ENCODE measurements around the gene PLOD2. TPM values are rescaled to one million over a fixed set of nuclear protein-coding genes. Genes with fewer than 3 reads are reported as not detected.

The PLOD2 gene
- total RNA-seq, 3 donors from 2014 or later (not counting 1 experiment from before 2014, with no cell fraction given), result 0.28 to 0.38 TPM; not detected in 1

DNA sequence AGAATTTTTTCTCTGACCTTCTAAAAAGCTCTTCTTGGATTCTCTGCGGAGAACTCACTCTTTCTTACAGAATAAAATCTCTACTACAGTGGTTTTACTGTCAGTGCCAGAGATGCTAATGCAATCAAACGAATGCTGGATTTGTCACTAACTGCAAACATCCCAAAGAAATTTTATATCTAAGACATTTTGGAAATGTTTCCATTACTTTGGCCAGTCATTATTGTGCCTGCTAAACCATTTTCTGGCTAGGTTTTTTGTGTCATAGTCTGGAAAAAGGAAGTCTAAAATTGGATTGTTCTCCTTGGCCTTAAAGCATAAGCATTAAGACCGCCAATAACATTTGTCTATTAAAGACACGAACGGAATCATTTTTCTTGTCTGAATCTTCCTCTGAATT lies 54.0 kb downstream of the PLOD2 start:
- TF ChIP-seq, protein P1, sequence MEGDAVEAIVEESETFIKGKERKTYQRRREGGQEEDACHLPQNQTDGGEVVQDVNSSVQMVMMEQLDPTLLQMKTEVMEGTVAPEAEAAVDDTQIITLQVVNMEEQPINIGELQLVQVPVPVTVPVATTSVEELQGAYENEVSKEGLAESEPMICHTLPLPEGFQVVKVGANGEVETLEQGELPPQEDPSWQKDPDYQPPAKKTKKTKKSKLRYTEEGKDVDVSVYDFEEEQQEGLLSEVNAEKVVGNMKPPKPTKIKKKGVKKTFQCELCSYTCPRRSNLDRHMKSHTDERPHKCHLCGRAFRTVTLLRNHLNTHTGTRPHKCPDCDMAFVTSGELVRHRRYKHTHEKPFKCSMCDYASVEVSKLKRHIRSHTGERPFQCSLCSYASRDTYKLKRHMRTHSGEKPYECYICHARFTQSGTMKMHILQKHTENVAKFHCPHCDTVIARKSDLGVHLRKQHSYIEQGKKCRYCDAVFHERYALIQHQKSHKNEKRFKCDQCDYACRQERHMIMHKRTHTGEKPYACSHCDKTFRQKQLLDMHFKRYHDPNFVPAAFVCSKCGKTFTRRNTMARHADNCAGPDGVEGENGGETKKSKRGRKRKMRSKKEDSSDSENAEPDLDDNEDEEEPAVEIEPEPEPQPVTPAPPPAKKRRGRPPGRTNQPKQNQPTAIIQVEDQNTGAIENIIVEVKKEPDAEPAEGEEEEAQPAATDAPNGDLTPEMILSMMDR (IDR thresholded peaks at IDR 0.05), result no peak
- H3K4me1 Mint-ChIP-seq, result no peaks in the 10 kb centered on the region

DNA sequence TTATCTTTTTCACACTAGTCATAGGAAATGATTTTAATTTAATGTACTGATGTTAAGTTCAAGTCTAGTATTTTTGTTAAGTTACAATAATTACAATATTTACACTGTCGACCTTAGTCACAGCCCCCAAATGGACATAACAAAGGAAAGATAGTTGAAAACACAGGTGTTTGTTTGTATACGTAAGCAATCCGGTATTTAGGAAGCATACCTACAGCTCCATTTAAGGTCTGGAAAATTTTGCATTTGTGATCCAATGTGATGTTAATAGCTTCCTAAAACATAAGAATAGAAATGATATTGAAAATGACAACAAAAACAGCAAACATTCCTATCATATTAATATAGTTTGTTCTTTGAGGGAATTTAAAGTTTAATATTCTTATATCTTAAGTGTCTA lies 56.9 kb downstream of the PLOD2 start:
- H3K27ac Mint-ChIP-seq, result no peak overlapping the region
- TF ChIP-seq, protein P1 (IDR thresholded peaks at IDR 0.05), result no peak
- intact Hi-C loops (cut with micrococcal nuclease), result no loop called here
- H3K36me3 Mint-ChIP-seq, result no peaks in the 10 kb centered on the region
- Histone ChIP-seq H3K36me3 (ENCODE audit: control insufficient read depth, insufficient read depth, low read length) (no peaks in the 10 kb centered on the region), H3K4me1 (ENCODE audit: control insufficient read depth, insufficient read depth, low read length) (no peaks in the 10 kb centered on the region), H3K27me3 (ENCODE audit: control insufficient read depth, insufficient read depth, low read length) (no peaks in the 10 kb centered on the region), H3K27ac (ENCODE audit: low read length) (no peak overlapping the region), H3K4me3 (ENCODE audit: low read length) (no peak overlapping the region), H3K9me3 (ENCODE audit: control insufficient read depth, insufficient read depth, low read length) (no peaks in the 10 kb centered on the region)
- no CpG with 5 or more reads among the region's 3 CpGs for WGBS (ENCODE audit: insufficient coverage)
- no peaks in the 10 kb centered on the region for H3K27me3 Mint-ChIP-seq (ENCODE audit: low read depth in 2 of 2)
- H3K9me3 Mint-ChIP-seq, result peaks cover 10 to 18% of the 10 kb centered on the region in 2 donors
- ATAC-seq (no peak), DNase-seq (no peak)
- H3K4me1 Mint-ChIP-seq, result no peaks in the 10 kb centered on the region
- no peak overlapping the region for H3K4me3 Mint-ChIP-seq

More for the DNA sequence above, 54.0 kb downstream of the PLOD2 start:
- H3K27me3 Mint-ChIP-seq (ENCODE audit: low read depth in 2 of 2), result no peaks in the 10 kb centered on the region
- no peak overlapping the region for H3K27ac ChIP-seq (ENCODE audit: low read length)
- H3K4me3 Mint-ChIP-seq, result no peak overlapping the region
- H3K9me3 ChIP-seq (ENCODE audit: control insufficient read depth, insufficient read depth, low read length), result no peaks in the 10 kb centered on the region
- H3K36me3 ChIP-seq (ENCODE audit: control insufficient read depth, insufficient read depth, low read length), result no peaks in the 10 kb centered on the region
- no peak for DNase-seq
- 93% methylated on average over 5 of the region's 5 CpGs for WGBS (ENCODE audit: insufficient coverage)
- no peak for ATAC-seq
- H3K9me3 Mint-ChIP-seq, result peaks cover 2 to 12% of the 10 kb centered on the region in 2 donors
- no peak overlapping the region for H3K27ac Mint-ChIP-seq
- H3K27me3 ChIP-seq (ENCODE audit: control insufficient read depth, insufficient read depth, low read length), result no peaks in the 10 kb centered on the region
- no peaks in the 10 kb centered on the region for H3K4me1 ChIP-seq (ENCODE audit: control insufficient read depth, insufficient read depth, low read length)
- intact Hi-C loops (cut with micrococcal nuclease), result no loop called here
- H3K4me3 ChIP-seq (ENCODE audit: low read length), result no peak overlapping the region
- H3K36me3 Mint-ChIP-seq, result no peaks in the 10 kb centered on the region

DNA sequence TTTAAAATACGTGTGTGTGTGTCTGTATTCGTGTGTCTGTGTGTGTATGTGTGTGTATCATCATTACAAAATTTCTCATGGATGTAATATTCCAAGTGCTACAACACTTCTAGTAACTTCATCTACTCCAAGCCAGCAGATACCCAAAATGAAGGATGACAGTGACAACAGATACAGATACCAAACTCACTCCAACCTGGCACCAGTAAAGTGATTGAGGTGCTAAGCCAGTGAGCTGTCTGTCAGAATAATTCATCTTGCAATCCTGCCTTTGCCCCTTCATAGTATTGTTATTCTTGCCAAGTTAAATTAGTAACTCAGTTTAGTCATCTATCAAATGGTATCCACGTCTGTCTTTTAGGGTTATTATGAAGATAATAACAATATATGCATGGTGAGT lies 58.1 kb downstream of the PLOD2 start:
- H3K27me3 ChIP-seq (ENCODE audit: control insufficient read depth, insufficient read depth, low read length), result no peaks in the 10 kb centered on the region
- no peak overlapping the region for H3K4me3 ChIP-seq (ENCODE audit: low read length)
- H3K9me3 ChIP-seq (ENCODE audit: control insufficient read depth, insufficient read depth, low read length), result no peaks in the 10 kb centered on the region
- H3K36me3 ChIP-seq (ENCODE audit: control insufficient read depth, insufficient read depth, low read length), result no peaks in the 10 kb centered on the region
- DNase-seq (no peak), ATAC-seq (no peak)
- Mint-ChIP-seq H3K9me3 (peaks cover 8 to 12% of the 10 kb centered on the region in 2 donors), H3K4me1 (no peaks in the 10 kb centered on the region), H3K27me3 (ENCODE audit: low read depth in 2 of 2) (no peaks in the 10 kb centered on the region), H3K4me3 (no peak overlapping the region), H3K36me3 (no peaks in the 10 kb centered on the region), H3K27ac (no peak overlapping the region)
- no CpG with 5 or more reads among the region's 3 CpGs for WGBS (ENCODE audit: insufficient coverage)
- TF ChIP-seq, protein P1 (IDR thresholded peaks at IDR 0.05), result no peak
- H3K4me1 ChIP-seq (ENCODE audit: control insufficient read depth, insufficient read depth, low read length), result no peaks in the 10 kb centered on the region
- intact Hi-C loops (cut with micrococcal nuclease), result no loop called here
- H3K27ac ChIP-seq (ENCODE audit: low read length), result no peak overlapping the region

DNA sequence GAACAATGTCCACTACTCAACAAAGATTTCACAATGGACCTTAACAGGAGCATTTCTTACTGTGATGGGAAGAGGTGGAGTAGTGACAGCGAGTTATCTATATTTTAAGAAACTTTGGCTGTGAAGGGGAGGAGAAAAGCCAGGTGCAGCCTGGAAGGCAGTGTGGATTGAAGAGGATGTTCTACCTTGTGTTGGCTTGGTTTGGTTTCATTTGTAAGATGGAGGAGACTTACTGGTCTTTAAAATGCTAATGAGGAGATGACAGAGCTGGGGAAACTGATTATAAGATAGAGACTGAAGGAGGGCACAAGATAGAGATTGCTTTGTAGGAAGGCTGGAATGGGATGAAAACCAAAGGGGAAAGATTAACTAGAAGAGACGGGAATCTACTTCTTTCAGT lies 59.4 kb downstream of the PLOD2 start:
- Histone ChIP-seq H3K27ac (ENCODE audit: low read length) (no peak overlapping the region), H3K4me3 (ENCODE audit: low read length) (no peak overlapping the region), H3K9me3 (ENCODE audit: control insufficient read depth, insufficient read depth, low read length) (no peaks in the 10 kb centered on the region), H3K4me1 (ENCODE audit: control insufficient read depth, insufficient read depth, low read length) (no peaks in the 10 kb centered on the region), H3K36me3 (ENCODE audit: control insufficient read depth, insufficient read depth, low read length) (no peaks in the 10 kb centered on the region), H3K27me3 (ENCODE audit: control insufficient read depth, insufficient read depth, low read length) (no peaks in the 10 kb centered on the region)
- H3K4me1 Mint-ChIP-seq, result no peaks in the 10 kb centered on the region
- ATAC-seq (no peak), DNase-seq (no peak)
- no peak overlapping the region for H3K4me3 Mint-ChIP-seq
- TF ChIP-seq, protein P1 (IDR thresholded peaks at IDR 0.05), result no peak
- H3K27me3 Mint-ChIP-seq (ENCODE audit: low read depth in 2 of 2), result no peaks in the 10 kb centered on the region
- H3K27ac Mint-ChIP-seq, result no peak overlapping the region
- intact Hi-C loops (cut with micrococcal nuclease), result no loop called here
- no peaks in the 10 kb centered on the region for H3K36me3 Mint-ChIP-seq
- peaks cover 8 to 12% of the 10 kb centered on the region in 2 donors for H3K9me3 Mint-ChIP-seq
- 94% methylated on average over 2 of the region's 2 CpGs for WGBS (ENCODE audit: insufficient coverage)

All from natural killer cell (primary cell).